GM21576 (cell line): ENCODE results near the gene QSOX2.

Experiments used
- ATAC-seq: cut with Tn5 transposase; IDR thresholded peaks from one replicate; pipeline ENCODE4 v1.9.1; 2021; ENCODE audit warnings: mild to moderate bottlenecking, moderate library complexity; ENCODE audit not compliant: unreplicated experiment

The QSOX2 gene

GRCh38 chr9:136194540-136194939 is 51.1 kb downstream of the QSOX2 start:
- ATAC-seq: no peak

GRCh38 chr9:136193891-136194279 is 51.7 kb downstream of the QSOX2 start:
- no peak for ATAC-seq

- ATAC-seq: no peak
These were observed 52.3 kb downstream of the QSOX2 start for GRCh38 chr9:136193127-136193890.

GRCh38 chr9:136192289-136193126 is 53.1 kb downstream of the QSOX2 start:
- ATAC-seq: no peak

- ATAC-seq: no peak
These were observed 53.7 kb downstream of the QSOX2 start for GRCh38 chr9:136191960-136192286.

- no peak for ATAC-seq
These were observed 54.3 kb downstream of the QSOX2 start for GRCh38 chr9:136191099-136191959.

GRCh38 chr9:136190656-136191055 is 55.0 kb downstream of the QSOX2 start:
- no peak for ATAC-seq

GRCh38 chr9:136190237-136190601 is 55.4 kb downstream of the QSOX2 start:
- no peak for ATAC-seq

- no peak for ATAC-seq
These were observed 56.0 kb downstream of the QSOX2 start for GRCh38 chr9:136189394-136190236.

GRCh38 chr9:136187683-136188586 is 57.7 kb downstream of the QSOX2 start:
- ATAC-seq: no peak

- ATAC-seq: no peak
These were observed 58.4 kb downstream of the QSOX2 start for GRCh38 chr9:136187197-136187596.

GRCh38 chr9:136186386-136186785 is 59.2 kb downstream of the QSOX2 start:
- ATAC-seq: no peak

- no peak for ATAC-seq
These were observed 59.8 kb downstream of the QSOX2 start for GRCh38 chr9:136185596-136186366.

GRCh38 chr9:136185066-136185465 is 60.5 kb downstream of the QSOX2 start:
- ATAC-seq: no peak

GRCh38 chr9:136182850-136183422 is 62.7 kb downstream of the QSOX2 start:
- no peak for ATAC-seq

GRCh38 chr9:136182420-136182787 is 63.2 kb downstream of the QSOX2 start:
- ATAC-seq: no peak

- ATAC-seq: no peak
These were observed 63.7 kb downstream of the QSOX2 start for GRCh38 chr9:136181784-136182419.

GRCh38 chr9:136180586-136180985 is 65.0 kb downstream of the QSOX2 start:
- no peak for ATAC-seq
